Measurements from ENCODE around the gene PBLD. TPM values are rescaled to one million over a fixed set of nuclear protein-coding genes. Genes with fewer than 3 reads are reported as not detected.
"Not testable (repeated sequence)": the region's sequence is repeated elsewhere in the genome, so short reads cannot be mapped to it uniquely, and the experiment has no call there.

The PBLD gene
- total RNA-seq, 1 donor from 2014 or later: 3.5 TPM

DNA sequence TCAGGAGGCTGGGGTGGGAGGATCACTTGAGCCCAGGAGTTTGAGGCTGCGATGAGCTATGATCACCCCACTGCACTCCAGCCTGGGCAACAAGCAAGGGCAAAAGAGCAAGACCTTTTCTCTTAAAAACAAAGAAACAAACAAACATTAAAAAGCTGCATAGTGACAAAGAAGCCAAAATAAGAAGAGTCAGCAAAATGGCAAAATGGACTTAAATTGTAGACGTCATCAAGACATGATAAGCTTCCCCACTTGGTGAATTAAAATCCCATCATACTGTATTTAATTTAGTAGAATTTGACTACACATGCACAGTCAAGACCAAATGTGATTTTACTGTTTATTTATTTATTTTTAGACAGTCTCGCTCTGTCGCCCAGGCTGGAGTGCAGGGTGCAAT is 52.0 kb downstream of the PBLD start:
- DNase-seq (ENCODE audit: low read depth in 2 of 2): no peak

DNA sequence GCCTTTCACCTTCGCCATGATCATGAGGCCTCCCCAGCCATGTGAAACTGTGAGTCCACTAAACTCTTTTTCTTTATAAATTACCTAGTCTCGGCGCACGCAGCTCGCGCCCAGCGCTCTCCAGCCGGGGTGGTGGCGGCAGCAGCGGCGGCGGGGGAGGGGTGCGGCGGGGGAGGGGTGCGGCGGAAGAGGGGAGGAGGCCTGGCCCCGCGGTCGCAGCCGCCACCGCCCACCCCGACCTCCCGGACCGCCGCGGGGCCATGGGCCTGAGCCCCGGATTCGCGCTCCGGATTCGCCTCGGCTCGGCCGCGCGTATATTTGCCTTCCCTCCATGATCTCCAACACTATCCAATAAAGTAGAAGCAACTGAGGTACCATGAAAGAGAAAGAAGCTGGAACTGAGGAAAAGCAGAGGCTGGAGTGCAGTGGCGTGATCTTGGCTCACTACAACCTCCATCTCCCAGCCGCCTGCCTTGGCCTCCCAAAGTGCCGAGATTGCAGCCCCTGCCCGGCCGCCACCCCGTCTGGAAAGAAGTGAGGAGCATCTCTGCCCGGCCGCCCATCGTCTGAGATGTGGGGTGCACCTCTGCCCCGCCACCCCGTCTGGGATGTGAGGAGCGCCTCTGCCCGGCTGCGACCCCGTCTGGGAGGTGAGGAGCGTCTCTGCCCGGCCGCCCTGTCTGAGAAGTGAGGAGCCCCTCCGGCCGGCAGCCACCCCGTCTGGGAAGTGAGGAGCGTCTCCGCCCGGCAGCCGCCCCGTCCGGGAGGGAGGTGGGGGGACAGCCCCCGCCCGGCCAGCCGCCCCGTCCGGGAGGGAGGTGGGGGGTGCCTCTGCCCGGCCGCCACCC is 53.6 kb downstream of the PBLD start:
- not testable (repeated sequence) for DNase-seq (ENCODE audit: low read depth in 2 of 2)

DNA sequence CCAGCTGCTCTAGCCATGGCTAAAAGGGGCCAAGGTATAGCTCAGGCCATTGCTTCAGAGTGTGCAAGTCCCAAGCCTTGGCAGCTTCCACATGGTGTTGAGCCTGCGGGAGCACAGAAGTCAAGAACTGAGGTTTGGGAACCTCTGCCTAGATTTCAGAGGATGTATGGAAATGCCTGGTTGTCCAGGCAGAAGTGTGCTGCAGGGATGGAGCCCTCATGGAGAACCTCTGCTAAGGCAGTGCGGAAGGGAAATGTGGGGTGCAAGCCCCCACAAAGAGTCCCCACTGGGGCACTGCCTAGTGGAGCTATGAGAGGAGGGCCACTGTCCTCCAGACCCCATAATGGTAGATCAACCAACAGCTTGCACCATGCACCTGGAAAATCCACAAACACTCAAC is 54.9 kb downstream of the PBLD start:
- not testable (repeated sequence) for DNase-seq (ENCODE audit: low read depth in 2 of 2)

DNA sequence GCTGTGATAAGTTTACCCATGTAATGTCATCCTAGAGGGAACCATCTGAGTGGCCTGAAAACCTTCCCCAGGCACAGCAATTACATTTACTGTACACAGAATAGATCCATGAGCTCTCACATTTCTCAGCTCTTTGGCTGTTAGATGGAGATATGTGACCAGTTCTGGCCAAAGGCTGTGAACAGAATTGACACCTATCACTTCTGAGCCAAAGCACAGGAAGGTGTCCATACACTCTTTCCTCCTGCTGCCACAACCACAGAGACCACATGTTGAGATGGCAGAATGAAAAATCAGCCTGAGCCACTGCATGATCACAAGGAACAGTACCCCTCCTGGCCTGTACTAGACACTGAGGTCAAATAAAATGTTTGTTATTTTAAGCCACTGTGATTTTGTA is 56.5 kb downstream of the PBLD start:
- DNase-seq (ENCODE audit: low read depth in 2 of 2): no peak

DNA sequence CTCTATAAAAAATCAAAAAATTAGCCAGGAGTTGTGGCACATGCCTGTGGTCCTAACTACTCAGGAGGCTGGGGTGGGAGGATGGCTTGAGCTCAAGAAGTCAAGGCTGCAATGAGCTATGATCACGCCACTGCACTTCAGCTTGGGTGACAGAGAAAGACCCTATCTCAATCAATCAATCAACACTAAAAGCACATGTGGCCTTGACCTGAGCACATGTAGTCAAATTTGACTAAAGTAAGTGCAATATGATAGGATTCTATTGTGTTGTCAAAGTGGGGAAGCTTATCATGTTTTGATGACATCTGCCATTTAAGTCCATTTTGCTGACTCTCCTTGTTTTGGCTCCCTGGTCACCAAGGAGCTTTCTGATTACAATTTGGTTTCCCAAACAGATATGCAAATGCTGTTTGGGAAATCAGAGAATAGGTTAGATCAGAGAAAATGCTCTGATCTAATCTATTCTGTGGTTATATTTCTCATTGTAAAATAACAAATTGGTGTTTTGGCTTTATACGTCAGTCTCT is 57.1 kb downstream of the PBLD start:
- DNase-seq (ENCODE audit: low read depth in 2 of 2): no peak

DNA sequence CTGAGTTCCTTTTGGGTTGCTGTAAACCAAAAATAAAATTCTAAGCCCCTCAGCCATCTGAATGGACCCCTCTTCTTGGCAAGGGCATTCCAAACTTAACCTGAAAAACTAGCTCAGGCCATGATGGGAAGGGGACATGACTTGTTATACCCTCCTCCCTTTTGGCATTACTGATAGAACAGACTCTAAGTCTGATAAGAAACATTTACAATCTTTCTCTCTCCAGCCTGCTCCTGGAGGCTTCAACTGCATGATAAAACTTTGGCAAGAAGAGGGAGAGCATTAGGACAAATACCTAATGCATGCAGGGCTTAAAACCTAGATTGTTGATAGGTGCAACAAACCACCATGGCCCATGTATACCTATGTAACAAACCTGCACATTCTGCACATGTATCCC is 59.9 kb downstream of the PBLD start:
- DNase-seq (ENCODE audit: low read depth in 2 of 2): no peak

DNA sequence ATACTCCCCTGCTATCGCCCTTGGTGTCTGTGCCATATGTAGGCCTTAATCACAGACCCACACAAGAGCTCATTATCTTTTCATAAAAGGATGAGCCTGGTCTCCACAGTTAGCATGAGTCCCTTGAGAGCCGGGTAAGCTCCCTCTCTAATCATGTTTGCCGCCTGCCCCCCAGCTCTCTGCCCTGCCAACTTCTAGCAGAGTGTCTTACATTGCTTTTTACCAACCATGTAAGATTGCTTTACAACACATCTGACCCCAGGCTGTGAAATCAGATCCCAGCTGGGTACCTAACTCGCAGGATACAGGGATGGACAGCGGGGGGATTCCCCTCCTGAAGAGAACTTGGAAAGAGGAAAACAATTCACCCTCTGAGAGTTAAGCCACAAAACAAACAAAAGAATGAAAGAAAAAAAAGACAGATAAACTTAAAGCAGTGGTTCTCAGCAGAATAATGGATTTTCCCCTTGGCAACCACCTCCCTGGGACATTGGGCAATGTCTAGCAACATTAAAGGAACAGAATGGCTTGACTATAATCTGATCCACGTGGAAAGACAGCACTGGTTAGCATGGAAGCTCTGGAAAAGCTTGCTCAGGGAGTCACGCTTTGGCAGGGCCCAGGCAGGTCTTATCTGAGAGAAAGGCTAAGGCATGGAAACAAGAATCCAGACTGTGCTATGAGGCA is 61.4 kb downstream of the PBLD start:
- DNase-seq (ENCODE audit: low read depth in 2 of 2): no peak

DNA sequence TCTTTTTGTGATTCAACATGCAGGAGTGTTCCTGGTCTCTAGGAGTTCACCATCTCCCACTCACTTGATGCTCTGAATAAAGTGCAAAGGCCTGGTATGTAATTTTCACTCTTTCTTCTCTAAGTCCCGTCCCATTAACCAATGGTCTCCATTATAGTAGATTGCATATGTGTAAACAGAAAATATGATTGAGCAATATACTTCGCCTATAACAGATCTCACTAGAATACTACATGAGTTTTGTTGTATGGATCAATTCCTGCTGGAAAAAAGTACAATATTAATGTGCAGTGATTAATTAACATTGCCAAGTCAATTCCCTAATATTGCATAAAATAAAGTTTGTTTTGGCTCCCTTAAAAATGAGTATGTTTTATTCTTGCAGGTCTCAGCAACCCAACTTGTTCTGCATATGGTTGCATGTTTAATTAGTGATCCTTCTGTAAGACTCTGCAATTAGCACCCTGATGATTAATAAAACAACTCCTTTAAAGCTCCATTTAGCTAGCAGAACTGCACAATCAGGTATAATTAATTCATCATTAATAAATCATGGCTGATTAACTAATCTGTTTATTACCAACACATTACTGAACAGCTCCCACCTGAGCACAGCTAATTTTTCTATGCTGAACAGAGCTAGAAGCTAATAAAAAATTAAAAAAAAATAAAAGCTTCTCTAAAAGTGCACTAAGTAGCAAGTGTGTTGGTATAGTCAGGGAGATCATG is 63.0 kb downstream of the PBLD start:
- no peak for DNase-seq (ENCODE audit: low read depth in 2 of 2)

DNA sequence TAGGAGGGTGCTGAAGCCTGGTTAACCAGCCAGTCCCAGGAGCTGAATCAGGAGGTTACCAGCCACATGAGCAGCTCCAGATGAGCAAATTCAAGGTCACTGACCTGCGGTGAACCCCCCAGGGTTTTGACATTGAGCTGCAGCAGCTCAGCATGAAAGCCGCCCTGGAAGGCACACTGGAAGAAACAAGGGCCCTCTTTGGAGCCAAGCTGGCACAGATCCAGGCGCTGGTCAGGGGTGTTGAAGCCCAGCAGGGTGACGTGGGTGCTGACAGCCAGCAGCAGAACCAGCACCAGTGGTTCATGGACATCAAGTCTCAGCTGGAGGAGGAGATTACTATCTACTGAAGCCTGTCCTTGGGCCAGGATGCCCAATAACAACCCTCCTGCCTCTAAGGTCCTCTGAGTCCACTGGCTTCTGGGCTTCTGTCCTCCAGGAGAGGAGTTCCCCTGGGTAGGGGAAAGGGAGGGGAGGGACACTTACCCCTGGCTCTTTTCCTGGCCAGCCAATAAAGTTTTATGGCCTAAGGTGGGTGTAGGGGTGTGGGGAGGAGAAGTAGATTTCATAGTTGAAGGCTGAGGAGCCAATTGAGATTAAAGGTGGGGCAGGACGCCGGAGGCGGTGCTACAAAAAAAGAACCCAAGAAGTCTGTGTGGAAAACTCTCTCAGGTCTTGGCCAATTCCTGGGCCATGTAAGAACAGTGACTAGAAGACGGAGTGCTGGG is 71.4 kb downstream of the PBLD start:
- no peak for DNase-seq (ENCODE audit: low read depth in 2 of 2)

DNA sequence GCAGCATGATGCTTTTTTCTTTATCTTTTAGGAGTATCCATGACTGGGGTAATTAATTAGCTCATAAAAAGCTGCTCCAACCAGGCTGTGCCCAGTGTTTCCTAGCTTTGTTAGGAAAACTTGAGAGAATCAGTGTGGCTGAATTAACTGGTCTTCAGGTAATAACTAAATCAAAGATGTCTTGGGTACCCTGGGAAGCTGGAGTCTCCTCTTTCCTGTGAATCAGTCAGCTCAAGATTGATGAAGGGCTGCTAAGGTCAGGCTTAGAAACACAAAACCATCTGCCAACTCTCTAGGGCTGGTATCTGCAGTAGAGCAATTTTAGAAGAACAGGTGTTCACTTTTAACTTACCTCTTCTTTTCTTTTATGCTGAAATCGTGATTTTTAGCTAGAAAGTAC is 79.4 kb downstream of the PBLD start:
- no peak for DNase-seq (ENCODE audit: low read depth in 2 of 2)

DNA sequence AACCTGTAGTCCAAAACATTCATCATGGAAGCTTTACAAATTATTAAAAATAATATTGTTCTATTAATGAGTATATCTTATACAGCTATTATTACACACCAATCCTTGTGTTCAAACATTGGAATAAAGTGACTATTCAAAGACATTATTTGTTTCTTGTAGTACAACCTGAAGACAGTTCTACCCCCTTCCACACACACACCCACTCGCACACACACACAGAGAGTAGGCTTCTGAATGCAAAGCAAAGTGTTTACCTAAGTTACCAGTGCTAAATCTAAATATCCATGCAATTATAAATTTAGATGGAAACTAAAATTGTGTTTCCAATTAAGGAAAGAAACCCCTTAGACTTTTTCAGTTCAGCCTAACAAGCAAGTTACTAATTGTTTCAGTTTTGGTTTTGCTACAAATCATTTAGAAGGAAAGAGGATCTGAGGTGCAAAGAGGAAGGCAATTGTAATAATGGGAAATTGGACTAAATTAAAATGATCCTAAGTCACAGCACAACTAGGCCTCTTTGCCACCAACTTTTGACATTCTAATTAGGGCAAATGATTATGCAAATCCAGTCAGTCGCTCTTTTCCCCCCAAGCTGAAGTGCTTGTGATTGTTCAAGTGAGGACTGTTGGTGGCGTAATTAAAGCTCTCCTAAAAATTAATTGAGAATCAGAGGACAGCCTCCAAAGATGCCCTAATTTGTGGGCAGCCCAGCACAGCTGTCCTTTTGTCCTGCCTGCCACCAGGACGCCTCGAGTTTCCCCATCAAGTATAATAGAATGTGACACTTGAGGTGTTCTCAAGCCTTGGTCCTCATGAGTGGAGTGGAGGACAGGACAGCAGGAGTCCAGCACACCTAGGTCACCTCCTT is 80.9 kb downstream of the PBLD start:
- DNase-seq (ENCODE audit: low read depth in 2 of 2): no peak

DNA sequence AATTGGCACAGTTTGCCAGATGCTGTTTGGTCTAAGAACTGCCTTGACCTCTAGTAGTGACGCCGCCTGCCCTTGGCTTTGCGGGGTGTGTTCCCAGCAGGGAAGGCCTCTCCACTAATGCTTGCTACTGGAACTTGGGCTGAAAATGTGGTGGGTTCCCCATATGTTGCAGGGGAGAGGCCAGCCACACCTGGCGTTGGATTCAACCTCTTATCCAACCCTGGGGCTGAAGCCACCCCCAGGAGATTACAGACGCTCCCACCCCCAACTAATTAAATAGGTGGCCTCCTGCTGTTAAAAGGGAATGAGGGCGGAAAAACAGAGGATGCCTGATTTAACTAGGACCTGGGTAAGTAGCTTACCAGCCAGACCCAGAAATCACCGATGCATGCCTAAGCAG is 81.6 kb downstream of the PBLD start:
- DNase-seq (ENCODE audit: low read depth in 2 of 2): no peak

DNA sequence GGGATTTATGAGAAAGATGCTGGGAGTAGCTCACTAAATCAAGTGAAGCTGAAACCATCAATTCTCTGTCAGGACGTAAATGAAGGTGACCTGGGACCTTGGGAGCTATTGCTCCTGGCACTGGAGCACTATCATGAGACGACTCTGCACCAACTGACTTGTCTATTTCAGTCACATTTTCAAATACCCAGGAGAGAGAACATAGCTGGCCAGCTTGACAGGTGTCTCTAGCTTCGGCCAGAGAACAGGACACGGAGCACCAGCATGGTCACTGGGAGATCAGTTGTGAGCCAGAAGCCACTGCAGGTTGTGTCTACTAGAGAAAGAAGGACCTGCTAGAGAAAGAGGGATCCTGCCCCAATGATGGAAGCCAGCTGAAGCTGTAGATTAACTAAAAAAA is 83.4 kb downstream of the PBLD start:
- DNase-seq (ENCODE audit: low read depth in 2 of 2): no peak

DNA sequence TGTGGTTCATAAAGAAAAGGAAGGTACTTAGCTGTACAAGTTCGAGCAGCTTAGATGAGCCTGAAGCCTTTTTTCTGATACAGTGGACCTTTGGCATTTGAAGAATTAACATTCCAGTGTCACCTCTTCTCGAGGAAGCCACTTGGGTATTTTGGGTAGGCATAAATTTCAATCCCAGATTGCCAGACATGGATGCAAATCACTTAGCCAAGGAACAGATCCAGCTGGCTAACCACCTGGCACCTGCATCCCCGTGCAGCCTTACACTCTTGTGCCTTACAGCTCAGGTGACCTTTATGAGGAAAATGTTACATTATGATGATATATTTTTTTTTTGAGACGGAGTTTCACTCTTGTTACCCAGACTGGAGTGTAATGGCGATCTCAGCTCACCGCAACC is 84.8 kb downstream of the PBLD start:
- DNase-seq (ENCODE audit: low read depth in 2 of 2): no peak

DNA sequence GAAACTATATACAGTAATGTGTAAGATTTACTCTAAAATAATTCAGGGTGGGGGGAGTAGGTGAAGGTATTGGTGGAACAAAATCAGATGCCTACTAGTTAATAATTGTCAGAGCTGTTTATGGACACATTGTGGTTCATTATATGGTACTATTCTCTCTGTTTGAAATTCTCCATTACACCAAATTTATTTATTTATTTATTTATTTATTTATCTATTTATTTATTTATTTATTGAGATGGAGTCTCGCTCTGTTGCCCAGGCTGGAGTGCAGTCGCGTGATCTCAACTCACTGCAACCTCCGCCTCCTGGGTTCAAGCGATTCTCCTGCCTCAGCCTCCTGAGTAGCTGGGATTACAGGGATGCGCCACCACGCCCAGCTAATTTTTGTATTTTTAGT is 86.3 kb downstream of the PBLD start:
- not testable (repeated sequence) for DNase-seq (ENCODE audit: low read depth in 2 of 2)

DNA sequence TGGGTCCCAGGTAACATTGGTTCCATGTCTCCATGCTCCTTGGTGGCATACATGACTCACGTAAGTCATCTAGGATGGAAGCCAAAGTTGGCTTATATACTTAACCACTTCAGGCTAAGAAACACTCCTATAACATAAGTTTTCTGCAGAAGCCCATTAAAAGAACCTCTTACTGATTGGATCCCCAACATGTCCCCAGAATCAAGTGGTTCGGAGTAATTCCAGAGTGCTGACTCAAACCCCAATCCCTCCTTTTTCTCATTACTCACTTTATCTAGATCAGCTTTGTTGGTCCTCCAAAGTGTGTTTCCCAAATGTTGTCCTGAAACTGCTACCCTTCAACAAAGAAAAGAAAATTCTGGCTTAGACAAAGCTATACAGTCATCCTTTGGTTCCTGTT is 90.7 kb downstream of the PBLD start:
- DNase-seq (ENCODE audit: low read depth in 2 of 2): no peak

DNA sequence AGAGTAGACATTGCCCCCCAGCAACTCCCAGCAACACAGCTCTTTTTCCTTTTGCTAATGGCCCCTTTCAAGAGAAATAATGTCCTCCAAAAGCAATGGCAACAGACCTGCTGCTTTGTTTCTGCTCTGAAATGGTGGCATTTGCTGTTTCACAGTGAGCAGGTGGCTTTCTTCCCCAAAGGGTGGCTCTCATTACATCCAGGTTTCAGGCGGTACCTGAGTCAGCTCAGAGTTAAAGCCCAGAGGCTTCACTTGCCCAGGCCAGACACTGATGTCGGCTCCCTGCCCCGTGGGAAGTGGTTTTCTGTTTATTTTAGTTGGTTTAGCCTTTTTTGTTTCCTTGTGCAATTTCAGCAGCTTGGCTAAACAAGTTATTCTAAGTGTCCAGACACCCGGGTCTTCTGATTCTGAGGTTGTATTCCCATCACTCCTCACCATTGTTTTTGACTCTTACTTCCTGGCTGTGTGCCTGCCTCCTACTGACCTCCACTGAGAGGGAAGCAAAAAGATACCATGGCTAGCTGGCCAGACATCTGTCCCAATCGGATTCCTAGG is 93.1 kb downstream of the PBLD start:
- DNase-seq (ENCODE audit: low read depth in 2 of 2): no peak

DNA sequence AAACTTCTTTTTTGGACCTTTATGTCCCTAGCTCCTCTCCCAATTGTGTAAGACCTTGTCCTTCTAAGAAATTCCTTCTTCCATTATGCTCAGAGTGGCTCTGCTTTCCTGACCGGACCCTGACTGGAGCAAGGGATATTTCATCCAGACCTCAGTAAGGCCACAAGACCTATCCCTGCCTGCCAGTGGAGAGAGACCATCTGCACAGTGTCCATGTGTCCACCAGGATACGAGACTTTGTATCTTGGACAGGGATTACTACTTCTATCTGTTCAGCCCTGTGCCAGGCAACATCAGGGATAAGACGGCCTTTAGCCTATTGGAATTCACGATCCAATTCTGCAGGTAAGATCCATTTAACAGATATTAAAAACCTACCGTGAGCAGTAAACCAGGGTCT is 93.7 kb downstream of the PBLD start:
- DNase-seq (ENCODE audit: low read depth in 2 of 2): no peak

DNA sequence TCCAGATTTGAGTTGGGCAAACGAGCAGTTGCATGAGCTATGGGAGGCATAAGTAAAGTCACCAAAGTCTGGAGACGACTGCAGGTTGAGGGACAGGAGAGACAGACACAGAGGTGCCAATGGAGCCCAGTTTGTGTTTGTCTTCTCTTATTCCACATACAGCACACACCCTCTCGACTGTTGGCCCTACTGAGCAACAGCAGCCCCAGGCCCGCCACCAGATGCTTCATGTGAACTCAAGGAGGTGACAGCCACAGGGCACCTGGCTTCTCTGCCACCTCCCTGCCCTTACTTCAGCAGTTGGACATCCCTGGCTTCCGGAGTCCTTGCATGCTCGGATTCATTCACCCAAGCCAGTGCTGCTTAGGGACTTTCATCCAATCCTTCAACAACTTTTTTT is 94.4 kb downstream of the PBLD start:
- no peak for DNase-seq (ENCODE audit: low read depth in 2 of 2)

DNA sequence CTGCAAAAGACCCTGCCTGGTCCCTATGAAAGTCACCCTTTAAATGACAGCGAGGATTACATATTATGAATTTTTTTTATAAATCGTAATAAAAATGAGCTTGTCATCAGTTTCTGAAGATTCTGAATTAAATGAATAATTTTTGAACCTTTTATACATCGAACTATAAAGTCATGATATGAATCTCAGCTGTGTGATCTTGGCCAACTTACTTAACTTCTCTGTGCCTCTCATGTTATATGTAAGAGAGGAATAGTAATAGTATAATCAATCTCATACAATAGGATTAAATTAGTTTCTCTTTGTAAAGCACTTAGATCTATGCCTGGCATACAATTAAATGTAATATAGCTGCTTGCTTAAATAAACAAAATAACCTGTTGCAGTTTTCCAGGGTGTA is 95.6 kb downstream of the PBLD start:
- DNase-seq (ENCODE audit: low read depth in 2 of 2): no peak
